ENCODE measurements around the gene METTL6. TPM values are rescaled to one million over a fixed set of nuclear protein-coding genes. Genes with fewer than 3 reads are reported as not detected.
"Not testable (repeated sequence)": the region's sequence is repeated elsewhere in the genome, so short reads cannot be mapped to it uniquely, and the experiment has no call there.

The METTL6 gene
- polyA plus RNA-seq, 1 of the 3 experiments (the other 2 are of a cell fraction), result 22.7 TPM

DNA sequence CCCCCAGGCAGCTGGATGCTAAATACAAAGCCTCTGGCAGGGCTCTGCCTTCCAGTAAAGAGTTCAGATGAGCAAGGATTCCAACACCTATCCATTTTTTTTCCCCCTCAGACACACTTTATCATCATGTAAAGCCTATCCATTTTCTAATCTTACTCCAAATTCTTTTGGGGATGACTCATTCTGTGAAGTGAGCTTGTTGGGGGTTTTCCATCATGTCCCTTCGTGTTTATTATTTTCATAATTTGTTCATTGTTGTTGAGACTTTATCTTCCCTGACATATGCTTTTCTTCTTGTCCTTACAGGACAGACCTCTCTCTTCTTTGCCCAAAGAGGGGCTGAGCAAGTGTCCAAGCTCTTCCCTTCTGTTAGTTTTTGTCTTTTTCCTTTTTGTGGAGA, 60.3 kb downstream of the METTL6 start:
- no peaks in the 10 kb centered on the region for H3K9me3 ChIP-seq
- no peak overlapping the region for H3K4me3 ChIP-seq (ENCODE audit: low read depth in 2 of 2, low read length in 1 of 2)
- POLR2A ChIA-PET, result no interaction called here
- no peaks in the 10 kb centered on the region for H3K9me2 ChIP-seq
- peaks cover 0 to 8% of the 10 kb centered on the region in 2 experiments; a peak in 2 of 4 replicates for H3K4me1 ChIP-seq (ENCODE audit: control insufficient read depth in 1 of 2, insufficient read depth in 2 of 2, low read depth in 1 of 2, low read length in 1 of 2)
- no peaks in the 10 kb centered on the region for H3F3A ChIP-seq (replicated peaks; ENCODE audit: insufficient read depth)
- 0 out of 2 replicates have a peak overlapping the region, but pooled peaks have one; percentile 36 for H3K4me2 ChIP-seq
- no peaks in the 10 kb centered on the region for H4K20me1 ChIP-seq (ENCODE audit: insufficient read depth)
- no peak overlapping the region for H3K9ac ChIP-seq
- CTCF ChIA-PET, result interaction anchor here (0.7 to 1.6 kb wide), 5 partner anchors 9 to 191 kb away, joined by 3 to 5 read pairs (median 3); partner anchors contain the start of gene SH3BP5
- H3K27ac ChIP-seq (ENCODE audit: low read depth in 2 of 2, low read length in 1 of 2), result no peak overlapping the region
- no peaks in the 10 kb centered on the region for H3K79me2 ChIP-seq (ENCODE audit: insufficient read depth)
- DNase-seq, result no peak
- H3K36me3 ChIP-seq (replicated peaks in 1 of 2; ENCODE audit: control insufficient read depth in 1 of 2, insufficient read depth in 2 of 2, low read length in 1 of 2), result no peaks in the 10 kb centered on the region
- no peak overlapping the region for H2AFZ ChIP-seq (ENCODE audit: low read depth)
- no peaks in the 10 kb centered on the region for H3K27me3 ChIP-seq (ENCODE audit: insufficient read depth)
- TF ChIP-seq GABPA (IDR thresholded peaks at IDR 0.05; ENCODE audit: low read depth), result no peak
- peak; percentile 51; the same call in 1 of the 2 replicates for TF ChIP-seq FOSL2 (IDR thresholded peaks at IDR 0.05; ENCODE audit: borderline replicate concordance, low read depth)
- TF ChIP-seq, protein P1, sequence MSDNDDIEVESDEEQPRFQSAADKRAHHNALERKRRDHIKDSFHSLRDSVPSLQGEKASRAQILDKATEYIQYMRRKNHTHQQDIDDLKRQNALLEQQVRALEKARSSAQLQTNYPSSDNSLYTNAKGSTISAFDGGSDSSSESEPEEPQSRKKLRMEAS (IDR thresholded peaks at IDR 0.05; ENCODE audit: low read depth), result no peak
- TF ChIP-seq YY1 (IDR thresholded peaks at IDR 0.05; ENCODE audit: low read depth), result no peak
- TF ChIP-seq, protein P2, sequence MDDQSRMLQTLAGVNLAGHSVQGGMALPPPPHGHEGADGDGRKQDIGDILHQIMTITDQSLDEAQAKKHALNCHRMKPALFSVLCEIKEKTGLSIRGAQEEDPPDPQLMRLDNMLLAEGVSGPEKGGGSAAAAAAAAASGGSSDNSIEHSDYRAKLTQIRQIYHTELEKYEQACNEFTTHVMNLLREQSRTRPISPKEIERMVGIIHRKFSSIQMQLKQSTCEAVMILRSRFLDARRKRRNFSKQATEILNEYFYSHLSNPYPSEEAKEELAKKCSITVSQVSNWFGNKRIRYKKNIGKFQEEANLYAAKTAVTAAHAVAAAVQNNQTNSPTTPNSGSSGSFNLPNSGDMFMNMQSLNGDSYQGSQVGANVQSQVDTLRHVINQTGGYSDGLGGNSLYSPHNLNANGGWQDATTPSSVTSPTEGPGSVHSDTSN (IDR thresholded peaks at IDR 0.05), result peak; percentile 50
- TF ChIP-seq FOXM1 (IDR thresholded peaks at IDR 0.05; ENCODE audit: low read depth), result no peak
- peak; percentile 53 for TF ChIP-seq TCF12 (IDR thresholded peaks at IDR 0.05)
- TF ChIP-seq, protein P3, sequence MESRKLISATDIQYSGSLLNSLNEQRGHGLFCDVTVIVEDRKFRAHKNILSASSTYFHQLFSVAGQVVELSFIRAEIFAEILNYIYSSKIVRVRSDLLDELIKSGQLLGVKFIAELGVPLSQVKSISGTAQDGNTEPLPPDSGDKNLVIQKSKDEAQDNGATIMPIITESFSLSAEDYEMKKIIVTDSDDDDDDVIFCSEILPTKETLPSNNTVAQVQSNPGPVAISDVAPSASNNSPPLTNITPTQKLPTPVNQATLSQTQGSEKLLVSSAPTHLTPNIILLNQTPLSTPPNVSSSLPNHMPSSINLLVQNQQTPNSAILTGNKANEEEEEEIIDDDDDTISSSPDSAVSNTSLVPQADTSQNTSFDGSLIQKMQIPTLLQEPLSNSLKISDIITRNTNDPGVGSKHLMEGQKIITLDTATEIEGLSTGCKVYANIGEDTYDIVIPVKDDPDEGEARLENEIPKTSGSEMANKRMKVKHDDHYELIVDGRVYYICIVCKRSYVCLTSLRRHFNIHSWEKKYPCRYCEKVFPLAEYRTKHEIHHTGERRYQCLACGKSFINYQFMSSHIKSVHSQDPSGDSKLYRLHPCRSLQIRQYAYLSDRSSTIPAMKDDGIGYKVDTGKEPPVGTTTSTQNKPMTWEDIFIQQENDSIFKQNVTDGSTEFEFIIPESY (IDR thresholded peaks at IDR 0.05; ENCODE audit: borderline replicate concordance, low read depth), result no peak
- TF ChIP-seq MXI1 (IDR thresholded peaks at IDR 0.05; ENCODE audit: low read depth, low read length), result no peak
- peak; percentile 74 for TF ChIP-seq JUND (IDR thresholded peaks at IDR 0.05)
- whole genome bisulfite sequencing (ENCODE audit: low lambda C conversion rate), result 5% methylated on average over 1 of the region's 1 CpG

DNA sequence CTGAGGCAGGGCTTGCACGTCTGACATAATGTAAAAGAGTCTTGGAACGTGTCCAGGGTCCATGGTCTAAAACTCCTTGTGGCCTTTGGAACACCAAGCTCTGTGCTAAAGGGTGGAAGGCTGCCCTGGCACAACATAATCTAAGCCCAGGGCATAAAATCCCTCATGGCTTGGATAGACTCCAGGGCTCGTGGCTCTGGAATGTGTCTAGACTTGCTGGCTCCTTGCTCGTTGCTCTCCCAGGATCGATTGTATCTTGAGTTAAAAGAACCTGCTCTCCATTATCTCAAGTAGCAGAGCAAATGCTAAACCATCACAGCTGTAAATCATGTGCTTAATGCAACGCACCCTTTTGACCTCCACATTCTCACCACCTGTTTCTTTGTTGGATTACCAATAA, 63.3 kb downstream of the METTL6 start:
- not testable (repeated sequence) for H3K9ac ChIP-seq, H3K9me2 ChIP-seq
- POLR2A ChIA-PET, result interaction anchor here (0.7 kb wide), 1 partner anchor 38 kb away, joined by 3 read pairs; no protein-coding TSS in a partner anchor

More for the DNA sequence above, 63.3 kb downstream of the METTL6 start:
- H3K27ac ChIP-seq (ENCODE audit: low read depth in 2 of 2, low read length in 1 of 2), result 0 out of 4 replicates have a peak overlapping the region, but pooled peaks of 1 of the 2 experiments have one; percentile 12
- H2AFZ ChIP-seq (ENCODE audit: low read depth); H4K20me1 ChIP-seq (ENCODE audit: insufficient read depth); H3K27me3 ChIP-seq (ENCODE audit: insufficient read depth); H3K4me2 ChIP-seq; H3K36me3 ChIP-seq (replicated peaks in 1 of 2; ENCODE audit: control insufficient read depth in 1 of 2, insufficient read depth in 2 of 2, low read length in 1 of 2); H3K79me2 ChIP-seq (ENCODE audit: insufficient read depth); H3K4me3 ChIP-seq (ENCODE audit: low read depth in 2 of 2, low read length in 1 of 2); DNase-seq; H3K9me3 ChIP-seq: not testable (repeated sequence)
- peaks cover 17% of the 10 kb centered on the region for H3F3A ChIP-seq (replicated peaks; ENCODE audit: insufficient read depth)
- CTCF ChIA-PET, result interaction anchor here (0.9 kb wide), 1 partner anchor 96 kb away, joined by 4 read pairs; no protein-coding TSS in a partner anchor
- TF ChIP-seq GATA2 (CRISPR knock-in tag; IDR thresholded peaks at IDR 0.05) (peak; percentile 11; the same call in 1 of the 2 replicates), TEAD4 (IDR thresholded peaks at IDR 0.05; ENCODE audit: borderline replicate concordance, insufficient read depth) (0 out of 2 replicates have a peak, but pooled peaks have one; percentile 17), TCF12 (IDR thresholded peaks at IDR 0.05) (peak; percentile 77), EP300 (IDR thresholded peaks at IDR 0.05; ENCODE audit: borderline replicate concordance in 1 of 2, low read depth in 1 of 2, low read length in 1 of 2) (peak; percentile 21 to 43; a peak in 2 of 4 replicates)
- TF ChIP-seq, protein P2 (IDR thresholded peaks at IDR 0.05), result peak; percentile 38; the same call in 1 of the 2 replicates
- H3K4me1 ChIP-seq (ENCODE audit: control insufficient read depth in 1 of 2, insufficient read depth in 2 of 2, low read depth in 1 of 2, low read length in 1 of 2), result peaks cover 4 to 25% of the 10 kb centered on the region in 2 experiments
- WGBS (ENCODE audit: low lambda C conversion rate), result 33% methylated on average over 6 of the region's 6 CpGs

All from SK-N-SH (cell line).